NT2/D1 (cell line): ENCODE data around the gene COL9A3.

Experiments used
- YY1 ChIP-seq: IDR thresholded peaks from 2 replicates; pipeline ENCODE4 v1.6.1; 2011; ENCODE audit not compliant: insufficient read length, insufficient read depth
- ZNF274 ChIP-seq: IDR thresholded peaks from 2 replicates; pipeline ENCODE4 v1.6.1; 2011; ENCODE audit warnings: mild to moderate bottlenecking, low read depth, low read length

DNA sequence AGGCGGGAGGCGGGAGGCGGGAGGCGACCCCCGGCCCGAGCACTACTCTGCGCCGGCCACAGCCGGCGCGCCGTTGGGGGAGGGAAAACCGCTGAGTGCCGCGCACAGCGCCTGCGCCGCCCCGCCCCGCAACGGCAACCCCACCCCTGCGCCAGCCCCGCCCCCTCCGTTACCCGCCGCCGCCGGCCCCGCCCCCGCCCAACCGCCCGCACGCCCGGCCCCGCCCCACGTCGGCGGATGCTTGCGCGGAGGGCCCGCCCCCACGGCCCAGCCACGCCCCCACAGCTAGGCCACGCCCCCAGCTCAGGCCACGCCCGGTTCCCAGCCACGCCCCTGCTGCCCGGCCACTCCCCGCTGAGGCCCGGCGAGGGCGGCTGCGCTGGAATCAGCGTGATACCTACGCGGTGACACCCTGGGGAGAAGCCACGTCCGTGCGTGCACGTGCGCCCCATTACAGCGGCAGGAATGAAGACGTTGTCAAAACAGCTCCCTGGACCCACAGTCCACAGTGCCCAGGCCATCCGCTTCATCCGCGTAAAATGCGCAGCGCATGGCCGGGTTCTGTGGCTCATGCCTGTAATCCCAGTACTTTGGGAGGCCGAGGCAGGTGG is 45.0 kb downstream of the COL9A3 start, which contains the start of gene TCFL5:
- TF ChIP-seq ZNF274 (no peak), YY1 (no peak)
